Measurements from ENCODE around the gene CEL. TPM values are rescaled to one million over a fixed set of nuclear protein-coding genes. Genes with fewer than 3 reads are reported as not detected.

The CEL gene
- total RNA-seq, 6 experiments from 2014 or later, result 0.19 to 0.35 (median 0.26) TPM; not detected in 2

GRCh38 chr9:133101356-133102189, 39.8 kb downstream of the CEL start:
- intact Hi-C loops (cut with DNase I), result loop anchor here (5.0 kb wide), 1 partner anchor 41 kb away; no protein-coding TSS in a partner anchor
- ATAC-seq (no peak), DNase-seq (peak; percentile 17 to 47 (median 42))
- no peak overlapping the region for H3K27ac ChIP-seq
- H3K4me1 ChIP-seq, result no peaks in the 10 kb centered on the region
- peaks cover 9 to 32% (median 15%) of the 10 kb centered on the region in 4 donors for H3K36me3 ChIP-seq
- H3K9me3 ChIP-seq, result no peaks in the 10 kb centered on the region
- no peaks in the 10 kb centered on the region for H3K27me3 ChIP-seq
- 80% methylated on average over 1 of the region's 32 CpGs for WGBS (ENCODE audit: insufficient coverage, low coverage, low lambda C conversion rate, missing lambda C conversion rate)
- H3K4me3 ChIP-seq, result no peak overlapping the region
- TF ChIP-seq CTCF (IDR thresholded peaks at IDR 0.05), result no peak

GRCh38 chr9:133102190-133103021, 40.6 kb downstream of the CEL start:
- H3K36me3 ChIP-seq, result peaks cover 10 to 37% (median 19%) of the 10 kb centered on the region in 4 donors
- H3K27me3 ChIP-seq, result no peaks in the 10 kb centered on the region
- TF ChIP-seq POLR2A (IDR thresholded peaks at IDR 0.05), result no peak
- no peak for TF ChIP-seq CTCF (IDR thresholded peaks at IDR 0.05)
- intact Hi-C loops (cut with DNase I), result loop anchor here (5.0 kb wide), 1 partner anchor 40 kb away; no protein-coding TSS in a partner anchor
- DNase-seq, result peak; percentile 24 to 49 (median 44)
- H3K4me3 ChIP-seq, result no peak overlapping the region
- no peak overlapping the region for H3K27ac ChIP-seq
- no CpG with 5 or more reads among the region's 21 CpGs for WGBS (ENCODE audit: insufficient coverage, low coverage, low lambda C conversion rate, missing lambda C conversion rate)
- H3K9me3 ChIP-seq, result no peaks in the 10 kb centered on the region
- H3K4me1 ChIP-seq, result no peaks in the 10 kb centered on the region
- ATAC-seq, result no peak

GRCh38 chr9:133103183-133103986, 41.6 kb downstream of the CEL start:
- Histone ChIP-seq H3K27ac (no peak overlapping the region), H3K27me3 (no peaks in the 10 kb centered on the region), H3K9me3 (no peaks in the 10 kb centered on the region), H3K4me1 (no peaks in the 10 kb centered on the region), H3K4me3 (no peak overlapping the region), H3K36me3 (peaks cover 6 to 32% (median 22%) of the 10 kb centered on the region in 4 donors)
- TF ChIP-seq CTCF (IDR thresholded peaks at IDR 0.05), result peak; percentile 96 to 98 (median 98)
- TF ChIP-seq POLR2A (IDR thresholded peaks at IDR 0.05), result no peak
- DNase-seq (peak; percentile 69 to 80 (median 70)), ATAC-seq (peak; percentile 77 to 92 (median 84))
- WGBS (ENCODE audit: insufficient coverage, low coverage, low lambda C conversion rate, missing lambda C conversion rate), result no CpG with 5 or more reads among the region's 14 CpGs
- intact Hi-C loops (cut with DNase I), result loop anchor here (5.0 kb wide), 1 partner anchor 39 kb away; no protein-coding TSS in a partner anchor

GRCh38 chr9:133103987-133104505, 42.3 kb downstream of the CEL start:
- H3K27me3 ChIP-seq, result no peaks in the 10 kb centered on the region
- H3K27ac ChIP-seq, result no peak overlapping the region
- H3K4me3 ChIP-seq, result no peak overlapping the region
- TF ChIP-seq POLR2A (IDR thresholded peaks at IDR 0.05), result no peak
- no peaks in the 10 kb centered on the region for H3K9me3 ChIP-seq
- peaks cover 6 to 30% (median 22%) of the 10 kb centered on the region in 4 donors for H3K36me3 ChIP-seq
- intact Hi-C loops (cut with DNase I), result loop anchor here (5.0 kb wide), 1 partner anchor 38 kb away; no protein-coding TSS in a partner anchor
- WGBS (ENCODE audit: insufficient coverage, low coverage, low lambda C conversion rate, missing lambda C conversion rate), result 80% methylated on average over 2 of the region's 12 CpGs
- no peaks in the 10 kb centered on the region for H3K4me1 ChIP-seq
- DNase-seq (peak; percentile 17 to 50 (median 44)), ATAC-seq (no peak)
